IMR-90 (cell line): Measurements from ENCODE around the gene XCR1. TPM values are rescaled to one million over a fixed set of nuclear protein-coding genes. Genes with fewer than 3 reads are reported as not detected.

Source experiments
- ATAC-seq: fragments of 200-7000 bp; cut with Tn5 transposase; 2 replicates; pipeline ENCODE4 v1.9.1; 2020; ENCODE audit warnings: low read depth, mild to moderate bottlenecking, moderate library complexity
- BruUV-seq: library from RNA; stranded (reverse); fragments of 400-500 nt; replicated peaks from 2 replicates; lab custom pipeline; 2021; lab: Mats Ljungman, UMichigan
- CTCF ChIA-PET: fragments of 300-600 bp; formaldehyde crosslinking; extraction: SDS; loops from one replicate; lab custom pipeline; 2021; ENCODE audit warnings: antibody characterized with exemption; lab: Yijun Ruan, JAX
- POLR2A ChIA-PET: fragments of 300-600 bp; sonication (Branson Sonifier 250); formaldehyde crosslinking; loops from one replicate; lab custom pipeline; 2022; ENCODE audit warnings: antibody characterized with exemption; ENCODE audit not compliant: unreplicated experiment; lab: Charles Lee
- DNase-seq: peaks from one replicate; pipeline ENCODE4 v3.0.0; 2013
- H2AFZ ChIP-seq: replicated peaks from 2 replicates; pipeline ENCODE3; 2013; ENCODE audit warnings: low read length, mild to moderate bottlenecking; ENCODE audit not compliant: poor library complexity
- H2AK5ac ChIP-seq: 2 replicates; pipeline ENCODE4 v1.6.1; 2013; ENCODE audit warnings: low read depth, low read length, inconsistent platforms
- H2AK9ac ChIP-seq: replicated peaks from 2 replicates; pipeline ENCODE3; 2013; ENCODE audit warnings: mild to moderate bottlenecking, low read depth, low read length, moderate library complexity; ENCODE audit not compliant: poor library complexity
- H2BK120ac ChIP-seq: 2 replicates; pipeline ENCODE4 v1.6.1; 2013; ENCODE audit warnings: low read depth, low read length, inconsistent platforms
- H2BK15ac ChIP-seq: 3 replicates; pipeline ENCODE4 v1.6.1; 2013; ENCODE audit warnings: low read depth, low read length, inconsistent platforms
- H2BK20ac ChIP-seq: 2 replicates; pipeline ENCODE4 v1.6.1; 2013; ENCODE audit warnings: low read depth, mild to moderate bottlenecking, inconsistent platforms, low read length, moderate library complexity
- H2BK5ac ChIP-seq: 2 replicates; pipeline ENCODE4 v1.6.1; 2013; ENCODE audit warnings: mild to moderate bottlenecking, low read depth, low read length, inconsistent platforms; ENCODE audit not compliant: poor library complexity, severe bottlenecking
- H3K14ac ChIP-seq: replicated peaks from 2 replicates; pipeline ENCODE4 v1.6.1; 2013; ENCODE audit warnings: low read depth, low read length, inconsistent platforms
- H3K18ac ChIP-seq: 2 replicates; pipeline ENCODE4 v1.6.1; 2013; ENCODE audit warnings: low read depth, low read length, control low read depth
- H3K23ac ChIP-seq: 2 replicates; pipeline ENCODE4 v1.6.1; 2013; ENCODE audit warnings: low read depth, low read length, inconsistent platforms
- H3K27ac ChIP-seq: 2 replicates; pipeline ENCODE4 v1.5.1; 2013; ENCODE audit warnings: mild to moderate bottlenecking, control low read depth, low read length; ENCODE audit not compliant: insufficient read depth
- H3K27me3 ChIP-seq: 2 replicates; pipeline ENCODE4 v1.6.1; 2013; ENCODE audit warnings: low read length; ENCODE audit not compliant: control insufficient read depth, insufficient read depth
- H3K36me3 ChIP-seq: 2 replicates; pipeline ENCODE4 v1.6.1; 2013; ENCODE audit warnings: low read length, mixed read lengths; ENCODE audit not compliant: control insufficient read depth, insufficient read depth
- H3K4ac ChIP-seq: 2 replicates; pipeline ENCODE4 v1.6.1; 2013; ENCODE audit warnings: low read depth, low read length, inconsistent platforms
- H3K4me1 ChIP-seq: 2 replicates; pipeline ENCODE4 v1.6.1; 2013; ENCODE audit warnings: low read length, mixed read lengths; ENCODE audit not compliant: control insufficient read depth, insufficient read depth
- H3K4me2 ChIP-seq: 2 replicates; pipeline ENCODE4 v1.6.1; 2013; ENCODE audit warnings: low read depth, mild to moderate bottlenecking, control low read depth, low read length, moderate library complexity
- H3K4me3 ChIP-seq: 2 replicates; pipeline ENCODE4 v1.5.1; 2013; ENCODE audit warnings: low read depth, mild to moderate bottlenecking, control low read depth, low read length, moderate library complexity; ENCODE audit not compliant: insufficient read depth
- H3K56ac ChIP-seq: 2 replicates; pipeline ENCODE4 v1.6.1; 2013; ENCODE audit warnings: low read length, inconsistent platforms; ENCODE audit not compliant: insufficient read depth; ENCODE audit errors: extremely low read depth
- H3K79me1 ChIP-seq, 2 experiments: 2 replicates each; pipeline ENCODE4 v1.6.1; 2013; ENCODE audit warnings: low read length in 2 of 2, inconsistent platforms in 1 of 2, low read depth in 1 of 2
- H3K9ac ChIP-seq: 2 replicates; pipeline ENCODE4 v1.6.1; 2013; ENCODE audit warnings: low read depth, low read length, control low read depth
- H3K9me1 ChIP-seq: 2 replicates; pipeline ENCODE4 v1.6.1; 2013; ENCODE audit warnings: low read length, inconsistent platforms; ENCODE audit not compliant: insufficient read depth
- H3K9me3 ChIP-seq: 2 replicates; pipeline ENCODE4 v1.6.1; 2013; ENCODE audit warnings: low read length; ENCODE audit not compliant: control insufficient read depth, insufficient read depth
- H4K20me1 ChIP-seq: 2 replicates; pipeline ENCODE4 v1.6.1; 2013; ENCODE audit warnings: low read length, inconsistent platforms; ENCODE audit not compliant: insufficient read depth
- H4K5ac ChIP-seq: 2 replicates; pipeline ENCODE4 v1.6.1; 2013; ENCODE audit warnings: mild to moderate bottlenecking, low read depth, low read length, control low read depth
- H4K8ac ChIP-seq, 2 experiments: 2 replicates each; pipeline ENCODE4 v1.6.1; 2013; ENCODE audit warnings: low read depth in 2 of 2, low read length in 2 of 2, control low read depth in 1 of 2, inconsistent platforms in 1 of 2
- H4K91ac ChIP-seq: 2 replicates; pipeline ENCODE4 v1.6.1; 2013; ENCODE audit warnings: low read depth, low read length, inconsistent platforms; ENCODE audit not compliant: insufficient read depth
- BHLHE40 ChIP-seq: fragments of 150-350 bp; IDR thresholded peaks from 2 replicates; pipeline ENCODE4 v1.6.1; 2016; ENCODE audit warnings: mild to moderate bottlenecking, low read depth, low read length
- CHD1 ChIP-seq: IDR thresholded peaks from 2 replicates; pipeline ENCODE4 v1.6.1; 2012; ENCODE audit warnings: low read depth, low read length, improper control_type of control experiment
- ELK1 ChIP-seq: fragments of 150-350 bp; IDR thresholded peaks from 2 replicates; pipeline ENCODE4 v1.6.1; 2016; ENCODE audit warnings: low read depth, mild to moderate bottlenecking, low read length, moderate library complexity, borderline replicate concordance
- MAFK ChIP-seq: IDR thresholded peaks from 2 replicates; pipeline ENCODE4 v1.6.1; 2012; ENCODE audit warnings: low read depth, low read length, improper control_type of control experiment
- MXI1 ChIP-seq: IDR thresholded peaks from 2 replicates; pipeline ENCODE4 v1.6.1; 2012; ENCODE audit warnings: low read depth, mild to moderate bottlenecking, low read length, moderate library complexity, borderline replicate concordance
- NFE2L2 ChIP-seq: fragments of 150-350 bp; IDR thresholded peaks from 2 replicates; pipeline ENCODE4 v1.6.1; 2016; ENCODE audit warnings: low read depth, mild to moderate bottlenecking, low read length
- POLR2A ChIP-seq: IDR thresholded peaks from 2 replicates; pipeline ENCODE4 v1.6.1; 2012; ENCODE audit warnings: mild to moderate bottlenecking, low read depth, low read length
- RCOR1 ChIP-seq: IDR thresholded peaks from 2 replicates; pipeline ENCODE4 v1.6.1; 2012; ENCODE audit warnings: mild to moderate bottlenecking, low read length, improper control_type of control experiment; ENCODE audit not compliant: insufficient replicate concordance
- RFX5 ChIP-seq: IDR thresholded peaks from 2 replicates; pipeline ENCODE4 v1.8.0; 2012; ENCODE audit warnings: low read depth, mild to moderate bottlenecking, low read length, moderate library complexity
- SMC3 ChIP-seq: fragments of 150-350 bp; IDR thresholded peaks from 2 replicates; pipeline ENCODE4 v1.6.1; 2016; ENCODE audit warnings: low read depth, mild to moderate bottlenecking, antibody characterized with exemption, low read length, moderate library complexity
- WGBS, 2 experiments: methylation state at CpG; one replicate each; pipeline versions ENCODE4 v1.1.5 to v1.1.7; 2013; ENCODE audit warnings: missing lambda C conversion rate in 2 of 2; ENCODE audit not compliant: insufficient read length in 1 of 2; ENCODE audit errors: extremely low coverage in 2 of 2; 5-methylcytosine and 5-hydroxymethylcytosine counted together
- dilution Hi-C: fragments of 300-500 bp; cut with HindIII; formaldehyde crosslinking; loops from one replicate; pipeline ENCODE4 v1.14.3; 2018; ENCODE audit warnings: low sequenced_read_pairs; ENCODE audit not compliant: unreplicated experiment
- in situ Hi-C: fragments of 300-500 bp; cut with MboI; formaldehyde crosslinking; loops from 3 replicates; pipeline ENCODE4 v1.14.3; 2019; ENCODE audit warnings: low sequenced_read_pairs, inconsistent platforms, mixed read lengths
- intact Hi-C: fragments of 100-400 bp; cut with micrococcal nuclease; formaldehyde crosslinking; loops from 2 replicates; pipeline ENCODE4 v1.10.0; 2022
- polyA plus RNA-seq, 3 experiments: library from polyadenylated mRNA; depleted of rRNA; stranded (reverse); fragments of >200 nt; gene quantifications; 2 replicates each; pipeline ENCODE4 v1.2.3, GENCODE V29; 2012; ENCODE audit warnings: low replicate concordance in 1 of 3
- total RNA-seq: library from RNA; depleted of rRNA; stranded (reverse); fragments of >200 nt; gene quantifications from 2 replicates; pipeline ENCODE4 v1.2.3, GENCODE V29; 2012

XCR1 gene
- total and polyA plus RNA-seq, 2 of the 4 experiments (the other 2 are of a cell fraction), result not detected

- Histone ChIP-seq H2BK5ac (no peak overlapping the region), H3K36me3 (no peaks in the 10 kb centered on the region), H4K91ac (no peak overlapping the region), H2AK9ac (no peak overlapping the region), H3K56ac (no peak overlapping the region), H2BK120ac (no peak overlapping the region), H2AFZ (no peak overlapping the region), H4K20me1 (no peaks in the 10 kb centered on the region), H2BK15ac (no peak overlapping the region), H3K23ac (no peak overlapping the region), H2BK20ac (no peak overlapping the region), H3K27me3 (no peaks in the 10 kb centered on the region; the same call in none of the 2 replicates), H2AK5ac (no peak overlapping the region), H3K79me1 (no peaks in the 10 kb centered on the region), H3K9me1 (no peaks in the 10 kb centered on the region; the same call in 1 of the 2 replicates), H4K5ac (no peak overlapping the region), H3K9ac (no peak overlapping the region), H3K4me2 (no peak overlapping the region), H4K8ac (no peak overlapping the region), H3K27ac (no peak overlapping the region), H3K4ac (no peak overlapping the region), H3K9me3 (peaks cover 9% of the 10 kb centered on the region), H3K4me3 (no peak overlapping the region), H3K14ac (no peak overlapping the region), H3K4me1 (no peaks in the 10 kb centered on the region), H3K18ac (no peak overlapping the region)
- ChIA-PET CTCF (no interaction called here), POLR2A (interaction anchor here (0.6 kb wide), 1 partner anchor 23 kb away, joined by 3 read pairs; no protein-coding TSS in a partner anchor)
- dilution Hi-C loops (no loop called here), intact Hi-C loops (no loop called here), in situ Hi-C loops (no loop called here)
- no peak for ATAC-seq
- TF ChIP-seq CHD1, result no peak
- no peak for TF ChIP-seq MXI1
- TF ChIP-seq BHLHE40, result no peak
- no peak for TF ChIP-seq POLR2A
- TF ChIP-seq NFE2L2, result no peak
- no peak for TF ChIP-seq ELK1
- TF ChIP-seq RFX5, result no peak
- no peak for TF ChIP-seq MAFK
- no peak for TF ChIP-seq SMC3
- TF ChIP-seq RCOR1, result no peak
- no peak for DNase-seq
- no TSS peak for BruUV-seq
- WGBS, 2 experiments, result no CpG with 5 or more reads among the region's 1 CpG
These were observed 2.8 kb upstream of the XCR1 start for GRCh38 chr3:46029953-46030543.
